H1 (cell line): ENCODE results near the gene PHKG2. TPM values are rescaled to one million over a fixed set of nuclear protein-coding genes. Genes with fewer than 3 reads are reported as not detected.

Experiments used
- BACH1 ChIP-seq: IDR thresholded peaks from 2 replicates; pipeline ENCODE4 v1.6.1; 2012; ENCODE audit warnings: low read length, improper control_type of control experiment
- EGR1 ChIP-seq: IDR thresholded peaks from 2 replicates; pipeline ENCODE4 v1.6.1; 2011; ENCODE audit warnings: low read depth, low read length, borderline replicate concordance
- KDM4A ChIP-seq: IDR thresholded peaks from one replicate; pipeline ENCODE4 v1.7.1; 2012; ENCODE audit warnings: low read depth, mild to moderate bottlenecking, moderate library complexity, low read length, inconsistent platforms; ENCODE audit not compliant: severe bottlenecking
- MAFK ChIP-seq: IDR thresholded peaks from 2 replicates; pipeline ENCODE4 v1.6.1; 2012; ENCODE audit warnings: low read depth, mild to moderate bottlenecking, improper control_type of control experiment, low read length
- RBBP5 ChIP-seq: IDR thresholded peaks from 2 replicates; pipeline ENCODE4 v1.7.1; 2012; ENCODE audit warnings: low read depth, mild to moderate bottlenecking, inconsistent platforms, low read length, moderate library complexity, borderline replicate concordance
- TCF12 ChIP-seq: IDR thresholded peaks from 2 replicates; pipeline ENCODE4 v1.6.1; 2011; ENCODE audit warnings: low read depth, mild to moderate bottlenecking, low read length
- polyA plus RNA-seq, 7 experiments: library from polyadenylated mRNA; depleted of rRNA in 3 of 7; stranded (reverse) in 5 of 7; unstranded in 2 of 7; fragments of >200 nt in 5 of 7; fragments of 200-250 nt in 2 of 7; gene quantifications; 1 replicate in 5 of 7; 2 replicates in 1 of 7; 4 replicates in 1 of 7; pipeline versions ENCODE4 v1.2.1 to v1.2.3, GENCODE V29; 2011 to 2013; ENCODE audit warnings: missing spikeins in 2 of 7, mixed read lengths in 2 of 7
- total RNA-seq: library from RNA; stranded (reverse); fragmentation: NEBNext Ultra II Directional; extraction: Animal tissue kit (Norgen Biotek cat#: 25700); gene quantifications from 2 replicates; pipeline ENCODE4 v1.2.1, GENCODE V29; 2021
- TF ChIP-seq, protein P1 (sequence below): IDR thresholded peaks from 2 replicates; pipeline ENCODE4 v1.6.1; 2011; ENCODE audit warnings: low read length, improper control_type of control experiment

Gene PHKG2
- total and polyA plus RNA-seq, 2 of the 8 experiments (the other 6 are each of a cell fraction or from before 2014, with no cell fraction given) = 36.0 to 53.4 TPM

- no peak for TF ChIP-seq RBBP5
- TF ChIP-seq TCF12 = no peak
- TF ChIP-seq MAFK = no peak
- TF ChIP-seq KDM4A = no peak
- no peak for TF ChIP-seq BACH1
- TF ChIP-seq, protein P1, sequence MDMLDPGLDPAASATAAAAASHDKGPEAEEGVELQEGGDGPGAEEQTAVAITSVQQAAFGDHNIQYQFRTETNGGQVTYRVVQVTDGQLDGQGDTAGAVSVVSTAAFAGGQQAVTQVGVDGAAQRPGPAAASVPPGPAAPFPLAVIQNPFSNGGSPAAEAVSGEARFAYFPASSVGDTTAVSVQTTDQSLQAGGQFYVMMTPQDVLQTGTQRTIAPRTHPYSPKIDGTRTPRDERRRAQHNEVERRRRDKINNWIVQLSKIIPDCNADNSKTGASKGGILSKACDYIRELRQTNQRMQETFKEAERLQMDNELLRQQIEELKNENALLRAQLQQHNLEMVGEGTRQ = no peak
- no peak for TF ChIP-seq EGR1
- TF ChIP-seq, all 59 proteins: peak for 0
Observed at GRCh38 chr16:30755955-30756780, 7.9 kb downstream of the PHKG2 start (continued).
